K562 (cell line): ENCODE data around the gene DALRD3.

Source experiments
- CTCF ChIP-seq, 3 experiments: IDR thresholded peaks in 2 of 3; conservative IDR thresholded peaks in 1 of 3; 2 replicates each; pipeline ENCODE4 v1.5.1; 2011 to 2012; ENCODE audit warnings: low read length in 3 of 3, mild to moderate bottlenecking in 3 of 3, control low read depth in 2 of 3, improper control_type of control experiment in 1 of 3, inconsistent platforms in 1 of 3, low read depth in 1 of 3, mixed read lengths in 1 of 3, moderate library complexity in 1 of 3; ENCODE audit not compliant: insufficient read depth in 2 of 3
- JUND ChIP-seq, 2 experiments: IDR thresholded peaks; 2 replicates in 1 of 2; 3 replicates in 1 of 2; pipeline ENCODE4 v1.6.1; 2011; ENCODE audit warnings: borderline replicate concordance in 2 of 2, low read depth in 2 of 2, low read length in 2 of 2, improper control_type of control experiment in 1 of 2, missing biosample characterization in 1 of 2, missing genetic modification characterization in 1 of 2, missing genetic modification reagents in 1 of 2
- KLF16 ChIP-seq: IDR thresholded peaks from 2 replicates; pipeline ENCODE4 v1.6.1; 2016; ENCODE audit warnings: antibody characterized with exemption
- MXI1 ChIP-seq: IDR thresholded peaks from 2 replicates; pipeline ENCODE4 v1.6.1; 2011; ENCODE audit warnings: low read depth, mild to moderate bottlenecking, improper control_type of control experiment, low read length
- PCBP2 ChIP-seq: fragments of 200-400 bp; formaldehyde crosslinking; IDR thresholded peaks from 2 replicates; pipeline ENCODE4 v1.6.1; 2018; ENCODE audit warnings: low read length, low read depth, mild to moderate bottlenecking, moderate library complexity; ENCODE audit not compliant: poor library complexity, severe bottlenecking
- ZFP30 ChIP-seq: fragments of 250-450 bp; sonication (Bioruptor Pico); IDR thresholded peaks from 2 replicates; pipeline ENCODE4 v1.8.0; 2022; ENCODE audit warnings: moderate library complexity, mild to moderate bottlenecking, inconsistent platforms, borderline replicate concordance

- no peak for TF ChIP-seq JUND (IDR thresholded peaks at IDR 0.05; ENCODE audit: borderline replicate concordance, low read depth, low read length)
- TF ChIP-seq JUND (tag; IDR thresholded peaks at IDR 0.05; ENCODE audit: borderline replicate concordance, low read depth, low read length), result no peak
- no peak for TF ChIP-seq KLF16
- TF ChIP-seq ZFP30, result no peak
- TF ChIP-seq PCBP2, result no peak
- no peak for TF ChIP-seq MXI1
- TF ChIP-seq CTCF (IDR thresholded peaks at IDR 0.05 in 2 of 3, conservative IDR thresholded peaks at IDR 0.05 in 1 of 3; ENCODE audit: insufficient read depth in 2 of 3, low read depth in 1 of 3, low read length in 3 of 3), result no peak
Observed at GRCh38 chr3:49013113-49013737, 5.2 kb downstream of the DALRD3 start.
